Liver (tissue), 4 donors: ENCODE measurements around the gene KHNYN. TPM values are rescaled to one million over a fixed set of nuclear protein-coding genes. Genes with fewer than 3 reads are reported as not detected.

Experiments used
- polyA plus RNA-seq, 2 donors: library from polyadenylated mRNA; stranded (reverse) in 1 of 2; unstranded in 1 of 2; fragments of 200-250 nt in 1 of 2; fragments of >200 nt in 1 of 2; fragmentation: Nextera tagmentation in 1 of 2; extraction: Ambion mirVana in 1 of 2; gene quantifications; one replicate each; pipeline versions ENCODE4 v1.2.1 to v1.2.3, GENCODE V29; 2013 to 2015
- total RNA-seq, 2 donors: library from RNA; depleted of rRNA; stranded (reverse); fragments of >200 nt; gene quantifications; one replicate each; pipeline ENCODE4 v1.2.3, GENCODE V29; 2014
- donor health status: healthy.
- donor health status: healthy.
- donor health status: healthy.

The KHNYN gene
- total and polyA plus RNA-seq, 4 donors: 3.0 to 40.3 (median 24.6) TPM

Other genes starting within 250 kb of the KHNYN start
- 10 to 100 TPM; 16.3 to 29.8 TPM for gene IPO4, start 241.1 kb upstream of the KHNYN start, total RNA-seq
- gene IPO4, start 241.1 kb upstream of the KHNYN start, polyA plus RNA-seq: 10 to 100 TPM; 13.6 to 32.9 TPM
- 10 to 100 TPM; 27.5 to 76.2 TPM for gene TM9SF1, start 234.5 kb upstream of the KHNYN start, total RNA-seq
- gene TM9SF1, start 234.5 kb upstream of the KHNYN start, polyA plus RNA-seq: 10 to 100 TPM; 30.0 to 46.9 TPM
- under 1 TPM in 1 of 2 donors, not detected in 1; 0.33 TPM for gene TSSK4, start 224.3 kb upstream of the KHNYN start, total RNA-seq
- under 1 TPM in 1 of 2 donors, not detected in 1; 0.25 TPM for gene TSSK4, start 224.3 kb upstream of the KHNYN start, polyA plus RNA-seq
- gene CHMP4A, start 216.5 kb upstream of the KHNYN start, total RNA-seq: 10 to 100 TPM; 14.6 to 19.6 TPM
- gene CHMP4A, start 216.5 kb upstream of the KHNYN start, polyA plus RNA-seq: 10 to 100 TPM; 36.3 to 38.7 TPM
- gene MDP1, start 213.9 kb upstream of the KHNYN start, total RNA-seq: 1 to 10 TPM; 3.2 to 6.6 TPM
- gene MDP1, start 213.9 kb upstream of the KHNYN start, polyA plus RNA-seq: 10 to 100 TPM in 1 of 2 donors, 1 to 10 TPM in 1; 7.4 to 13.4 TPM
- 10 to 100 TPM; 32.3 to 49.3 TPM for gene NEDD8, start 197.6 kb upstream of the KHNYN start, total RNA-seq
- 100 to 1,000 TPM; 107 to 136 TPM for gene NEDD8, start 197.6 kb upstream of the KHNYN start, polyA plus RNA-seq
- 10 to 100 TPM; 28.6 to 29.8 TPM for gene GMPR2, start 197.0 kb upstream of the KHNYN start, total RNA-seq
- 10 to 100 TPM; 34.9 to 42.7 TPM for gene GMPR2, start 197.0 kb upstream of the KHNYN start, polyA plus RNA-seq
- gene TINF2, start 187.3 kb upstream of the KHNYN start, total RNA-seq: 10 to 100 TPM; 23.5 to 25.1 TPM
- gene TINF2, start 187.3 kb upstream of the KHNYN start, polyA plus RNA-seq: 10 to 100 TPM; 14.4 to 24.3 TPM
- gene TGM1, start 166.8 kb upstream of the KHNYN start, total RNA-seq: 1 to 10 TPM; 1.1 to 1.5 TPM
- under 1 TPM; 0.28 to 0.39 TPM for gene TGM1, start 166.8 kb upstream of the KHNYN start, polyA plus RNA-seq
- gene RABGGTA, start 158.4 kb upstream of the KHNYN start, total RNA-seq: 10 to 100 TPM in 1 of 2 donors, 1 to 10 TPM in 1; 7.5 to 19.7 TPM
- gene RABGGTA, start 158.4 kb upstream of the KHNYN start, polyA plus RNA-seq: 10 to 100 TPM; 11.7 to 14.7 TPM
- gene DHRS1, start 130.2 kb upstream of the KHNYN start, total RNA-seq: 10 to 100 TPM; 30.3 to 84.9 TPM
- gene DHRS1, start 130.2 kb upstream of the KHNYN start, polyA plus RNA-seq: 10 to 100 TPM; 40.3 to 60.1 TPM
- 10 to 100 TPM; 12.3 to 18.2 TPM for gene NOP9, start 130.1 kb upstream of the KHNYN start, total RNA-seq
- gene NOP9, start 130.1 kb upstream of the KHNYN start, polyA plus RNA-seq: 1 to 10 TPM; 3.8 to 7.1 TPM
- gene CIDEB, start 122.0 kb upstream of the KHNYN start, total RNA-seq: 100 to 1,000 TPM in 1 of 2 donors, 10 to 100 TPM in 1; 32.1 to 142 TPM
- gene CIDEB, start 122.0 kb upstream of the KHNYN start, polyA plus RNA-seq: 100 to 1,000 TPM; 176 to 312 TPM
- gene LTB4R2, start 119.8 kb upstream of the KHNYN start, total RNA-seq: 10 to 100 TPM in 1 of 2 donors, 1 to 10 TPM in 1; 2.5 to 11.3 TPM
- 1 to 10 TPM in 1 of 2 donors, under 1 TPM in 1; 0.28 to 1.2 TPM for gene LTB4R2, start 119.8 kb upstream of the KHNYN start, polyA plus RNA-seq
- 1 to 10 TPM; 2.1 to 5.0 TPM for gene LTB4R, start 118.5 kb upstream of the KHNYN start, total RNA-seq
- 1 to 10 TPM in 1 of 2 donors, under 1 TPM in 1; 0.86 to 2.9 TPM for gene LTB4R, start 118.5 kb upstream of the KHNYN start, polyA plus RNA-seq
- gene ADCY4, start 94.9 kb upstream of the KHNYN start, total RNA-seq: 1 to 10 TPM; 2.2 to 7.2 TPM
- 1 to 10 TPM; 2.2 to 5.8 TPM for gene ADCY4, start 94.9 kb upstream of the KHNYN start, polyA plus RNA-seq
- 1 to 10 TPM; 2.7 to 2.9 TPM for gene RIPK3, start 90.0 kb upstream of the KHNYN start, total RNA-seq
- gene RIPK3, start 90.0 kb upstream of the KHNYN start, polyA plus RNA-seq: 1 to 10 TPM; 1.0 to 1.2 TPM
- gene NFATC4, start 61.8 kb upstream of the KHNYN start, total RNA-seq: 1 to 10 TPM; 1.4 to 3.6 TPM
- 1 to 10 TPM; 1.0 to 2.2 TPM for gene NFATC4, start 61.8 kb upstream of the KHNYN start, polyA plus RNA-seq
- gene NYNRIN, start 31.0 kb upstream of the KHNYN start, total RNA-seq: 10 to 100 TPM in 1 of 2 donors, 1 to 10 TPM in 1; 2.5 to 11.0 TPM
- gene NYNRIN, start 31.0 kb upstream of the KHNYN start, polyA plus RNA-seq: under 1 TPM; 0.89 to 0.99 TPM
- under 1 TPM; 0.59 to 0.79 TPM for gene CBLN3, start 286 bp upstream of the KHNYN start, total RNA-seq
- gene CBLN3, start 286 bp upstream of the KHNYN start, polyA plus RNA-seq: under 1 TPM; 0.07 to 0.33 TPM
- 10 to 100 TPM; 10.8 to 17.0 TPM for gene SDR39U1, start 12.8 kb downstream of the KHNYN start, total RNA-seq
- gene SDR39U1, start 12.8 kb downstream of the KHNYN start, polyA plus RNA-seq: 10 to 100 TPM; 34.9 to 50.4 TPM
- not detected for gene CMA1, start 78.3 kb downstream of the KHNYN start, total RNA-seq
- gene CMA1, start 78.3 kb downstream of the KHNYN start, polyA plus RNA-seq: under 1 TPM in 1 of 2 donors, not detected in 1; 0.81 TPM
- gene CTSG, start 146.3 kb downstream of the KHNYN start, total RNA-seq: 10 to 100 TPM in 1 of 2 donors, not detected in 1; 32.5 TPM
- gene CTSG, start 146.3 kb downstream of the KHNYN start, polyA plus RNA-seq: 1 to 10 TPM in 1 of 2 donors, under 1 TPM in 1; 0.24 to 1.9 TPM
- under 1 TPM; 0.28 to 0.75 TPM for gene GZMH, start 179.7 kb downstream of the KHNYN start, total RNA-seq
- 1 to 10 TPM in 1 of 2 donors, under 1 TPM in 1; 0.35 to 1.6 TPM for gene GZMH, start 179.7 kb downstream of the KHNYN start, polyA plus RNA-seq
- under 1 TPM; 0.17 to 0.79 TPM for gene GZMB, start 204.2 kb downstream of the KHNYN start, total RNA-seq
- gene GZMB, start 204.2 kb downstream of the KHNYN start, polyA plus RNA-seq: 1 to 10 TPM in 1 of 2 donors, under 1 TPM in 1; 0.46 to 1.9 TPM